ENCODE measurements around the gene E2F4. TPM values are rescaled to one million over a fixed set of nuclear protein-coding genes. Genes with fewer than 3 reads are reported as not detected.

The E2F4 gene
- total RNA-seq, 2 donors from 2014 or later: 71.7 to 104 TPM

DNA sequence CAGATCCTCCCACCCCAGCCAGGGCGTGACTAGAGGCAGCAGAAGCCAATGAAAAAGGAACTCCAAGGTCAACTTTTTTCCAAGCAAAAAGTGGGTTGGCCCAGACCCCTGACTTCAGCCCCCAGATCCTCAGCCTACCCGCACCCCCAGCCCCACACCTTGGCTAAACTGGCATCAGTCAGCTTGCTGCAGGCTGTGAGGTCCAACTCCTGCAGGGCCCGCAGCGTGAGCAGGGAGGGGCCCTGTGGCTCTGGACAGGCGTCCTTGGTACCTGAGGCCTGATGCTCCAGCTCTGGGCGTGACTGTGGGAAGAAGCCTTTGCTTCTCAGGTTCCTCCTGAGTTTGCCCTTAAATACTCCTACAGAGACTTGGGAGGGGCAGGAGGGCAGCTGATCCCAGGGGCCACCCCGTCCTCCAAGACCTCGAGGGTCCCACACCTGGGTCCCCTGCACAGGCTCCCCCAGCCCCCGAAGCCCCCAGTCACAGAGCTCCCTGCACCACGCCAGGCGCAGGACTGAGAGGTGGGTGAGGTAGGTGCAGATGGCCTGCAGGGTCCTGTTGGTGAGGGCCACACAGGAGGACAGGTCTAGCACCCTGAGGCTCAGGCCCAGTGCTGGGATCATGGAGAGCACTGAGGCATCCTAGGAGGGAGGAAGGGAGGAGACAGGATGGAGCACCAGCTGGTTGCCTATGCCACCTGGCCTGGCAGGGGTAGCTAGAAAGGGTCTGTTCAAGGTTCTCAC lies 16.4 kb downstream of the E2F4 start:
- no peak for DNase-seq (ENCODE audit: low spot score in 2 of 2)
- Mint-ChIP-seq H3K9me3 (no peaks in the 10 kb centered on the region), H3K27ac (peak overlapping the region in 1 of 2 donors; percentile 20), H3K36me3 (no peaks in the 10 kb centered on the region)
- no peak for ATAC-seq

DNA sequence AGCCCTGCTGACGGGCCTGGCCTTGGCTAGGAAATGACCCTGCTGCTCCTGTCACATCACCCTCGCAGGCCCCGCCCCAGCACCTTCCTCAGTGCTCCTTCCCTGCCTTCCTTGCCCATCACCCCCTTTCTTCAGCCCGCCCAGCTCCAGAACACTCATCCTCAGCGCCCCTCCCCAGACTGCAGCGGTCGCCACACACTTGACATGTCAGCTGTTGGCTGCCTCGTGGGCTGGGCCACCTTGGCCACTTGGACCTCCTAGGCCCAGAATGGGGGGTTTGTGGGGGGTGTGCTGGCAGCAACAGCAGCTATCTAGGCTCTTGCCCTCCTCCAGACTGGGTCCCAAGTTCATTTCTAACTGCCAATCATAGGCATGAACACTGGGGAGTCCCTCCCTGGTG lies 17.6 kb downstream of the E2F4 start:
- ATAC-seq (no peak), DNase-seq (ENCODE audit: low spot score in 2 of 2) (no peak)
- Mint-ChIP-seq H3K9me3 (no peaks in the 10 kb centered on the region), H3K36me3 (no peaks in the 10 kb centered on the region), H3K27ac (no peak overlapping the region)

DNA sequence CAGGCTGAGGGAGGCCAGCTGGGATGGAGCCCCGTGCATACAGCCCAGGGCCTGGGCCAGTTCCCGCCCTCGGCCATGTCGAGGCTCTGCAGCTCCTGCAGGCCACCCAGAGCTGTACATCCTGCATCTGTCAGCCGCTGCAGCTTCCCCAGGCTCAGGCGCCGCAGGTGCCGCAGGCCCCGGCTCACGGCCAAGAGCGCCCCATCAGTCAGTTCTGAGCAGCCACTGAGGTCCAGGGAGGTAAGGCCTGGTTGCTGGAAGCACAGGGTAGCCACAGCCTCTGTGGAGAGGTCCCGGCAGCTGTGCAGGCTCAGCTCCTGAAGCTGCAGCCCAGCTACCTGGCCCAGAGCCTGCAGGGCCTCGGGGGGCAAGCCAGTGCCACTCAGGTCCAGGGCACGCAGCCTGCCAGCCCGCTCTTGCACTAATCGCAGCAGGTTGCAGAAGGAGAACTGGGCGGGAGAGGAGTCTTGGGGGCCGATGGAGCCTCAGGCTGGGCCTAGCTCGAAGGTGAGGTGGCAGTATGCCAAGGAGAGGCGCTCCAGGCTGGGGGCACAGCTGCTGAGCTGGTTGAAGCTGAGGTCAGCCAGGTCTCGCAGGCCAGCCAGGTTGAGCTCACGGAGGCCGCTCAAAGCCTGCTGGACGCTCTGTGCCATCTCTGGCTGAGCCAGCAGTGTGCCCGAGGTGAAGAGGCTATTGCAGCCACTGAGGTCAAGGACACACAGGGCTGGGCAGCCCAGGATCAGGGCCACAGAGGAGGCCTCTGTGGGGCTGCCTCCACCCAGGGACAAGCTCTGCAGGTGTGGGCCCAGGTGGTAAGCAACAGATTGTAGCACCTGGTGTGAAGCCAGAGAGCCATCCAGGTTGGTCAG lies 18.3 kb downstream of the E2F4 start:
- H3K36me3 Mint-ChIP-seq: no peaks in the 10 kb centered on the region
- no peak for ATAC-seq
- H3K9me3 Mint-ChIP-seq: no peaks in the 10 kb centered on the region
- no peak for DNase-seq (ENCODE audit: low spot score in 2 of 2)
- H3K27ac Mint-ChIP-seq: peak overlapping the region in 1 of 2 donors; percentile 77

DNA sequence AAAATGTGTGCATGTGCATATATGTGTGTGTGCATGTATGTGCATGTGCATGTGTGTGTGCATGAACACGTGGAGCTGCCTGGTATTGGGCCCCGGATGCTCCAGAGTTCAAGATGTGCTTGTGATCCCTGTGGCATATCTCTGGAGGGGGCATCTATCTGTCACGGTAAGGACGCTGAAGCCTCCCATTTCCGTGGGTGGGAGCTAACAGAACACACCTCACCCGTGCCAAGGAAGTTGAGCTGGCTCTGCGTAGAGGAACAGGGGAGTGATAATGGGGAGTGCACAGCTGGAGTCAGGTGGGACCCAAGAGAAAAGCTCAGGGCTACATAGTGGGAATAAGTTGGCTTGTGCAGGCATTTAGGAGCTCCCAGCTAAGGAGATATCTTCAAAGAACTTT lies 19.7 kb downstream of the E2F4 start:
- no peak overlapping the region for H3K27ac Mint-ChIP-seq
- ATAC-seq: no peak

DNA sequence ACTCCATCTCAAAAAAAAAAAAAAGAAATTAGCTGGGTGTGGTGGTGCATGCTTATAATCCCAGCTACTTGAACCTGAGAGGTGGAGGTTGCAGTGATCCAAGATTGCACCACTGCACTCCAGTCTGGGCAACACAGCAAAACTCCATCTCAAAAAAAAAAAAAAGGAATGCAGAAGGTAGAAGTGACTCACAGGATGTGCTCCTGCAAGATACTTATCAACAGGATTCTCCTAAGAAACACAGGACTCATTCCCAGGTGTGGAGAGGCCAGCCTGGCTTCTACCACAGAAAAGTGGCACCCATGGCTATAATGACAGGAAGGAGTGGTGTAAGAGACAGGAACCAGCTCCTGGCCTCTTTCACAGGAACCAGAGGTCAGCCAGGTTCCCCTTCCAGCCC lies 20.8 kb downstream of the E2F4 start:
- no peaks in the 10 kb centered on the region for H3K9me3 Mint-ChIP-seq
- no peak for ATAC-seq
- no peaks in the 10 kb centered on the region for H3K36me3 Mint-ChIP-seq

More for the DNA sequence above, 19.7 kb downstream of the E2F4 start:
- H3K9me3 Mint-ChIP-seq: no peaks in the 10 kb centered on the region
- no peak for DNase-seq (ENCODE audit: low spot score in 2 of 2)
- H3K36me3 Mint-ChIP-seq: no peaks in the 10 kb centered on the region

DNA sequence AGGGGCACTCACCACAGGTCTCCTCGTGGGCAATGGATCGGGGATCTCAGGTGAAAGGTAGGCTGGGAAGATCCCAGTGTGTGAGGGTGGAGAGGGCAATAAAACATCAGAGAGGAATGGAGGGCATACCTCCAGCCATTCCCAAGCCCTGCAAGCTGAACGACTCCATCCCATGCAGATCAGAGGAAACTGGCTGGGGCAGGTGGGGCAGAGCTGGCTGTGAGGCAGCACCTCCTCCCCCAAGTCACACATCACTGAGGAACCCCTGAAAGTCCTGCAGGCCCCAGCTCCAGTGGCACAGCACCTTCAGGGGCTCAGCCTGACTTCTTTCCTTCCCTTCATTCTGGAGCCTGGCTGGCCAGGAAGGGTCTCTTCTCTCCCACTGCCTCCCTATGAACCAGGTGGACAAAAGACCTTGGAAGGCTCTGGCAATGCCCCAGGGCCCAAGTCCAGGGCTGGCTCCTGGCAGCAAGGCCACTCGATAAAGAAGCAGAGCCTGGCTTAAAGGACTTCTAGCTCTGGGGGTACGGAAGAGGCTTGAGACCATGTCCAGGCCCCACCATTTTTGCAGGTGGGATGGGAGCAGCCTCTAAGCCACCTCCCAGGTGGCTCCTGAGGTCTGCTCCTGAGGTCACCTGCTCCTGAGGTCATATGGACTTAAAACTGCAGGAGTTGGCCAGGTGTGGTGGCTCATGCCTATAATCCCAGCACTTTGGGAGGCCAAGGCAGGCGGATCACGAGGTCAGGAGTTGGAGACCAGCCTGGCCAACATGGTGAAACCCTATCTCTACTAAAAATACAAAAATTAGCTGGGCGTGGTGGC lies 21.5 kb downstream of the E2F4 start:
- DNase-seq (ENCODE audit: low spot score in 2 of 2): no peak
- no peaks in the 10 kb centered on the region for H3K9me3 Mint-ChIP-seq
- peak overlapping the region in 1 of 2 donors; percentile 46 for H3K27ac Mint-ChIP-seq
- no peaks in the 10 kb centered on the region for H3K36me3 Mint-ChIP-seq
- ATAC-seq: no peak

More for the DNA sequence above, 20.8 kb downstream of the E2F4 start:
- H3K27ac Mint-ChIP-seq: peak overlapping the region in 1 of 2 donors; percentile 46
- no peak for DNase-seq (ENCODE audit: low spot score in 2 of 2)

DNA sequence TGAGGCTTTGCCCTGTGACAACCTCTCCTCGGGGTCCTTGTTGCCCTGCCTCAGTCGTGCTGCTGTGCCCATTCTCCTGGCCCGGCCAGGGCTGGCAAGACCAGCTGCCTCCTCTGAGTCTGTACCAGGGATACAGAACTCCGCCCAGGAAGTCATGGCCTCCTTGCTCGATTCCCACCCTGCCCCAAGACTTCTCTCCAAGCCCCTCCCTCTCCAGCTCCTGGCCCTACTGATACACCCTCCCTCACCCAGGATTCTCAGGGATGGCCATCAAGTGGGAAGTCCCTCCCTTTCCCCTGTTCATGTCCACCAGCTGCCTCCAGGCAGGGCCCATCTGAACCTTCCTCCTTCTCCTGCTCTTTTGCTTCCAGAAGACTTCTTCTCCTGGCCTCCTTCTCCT lies 23.8 kb downstream of the E2F4 start:
- ATAC-seq (no peak), DNase-seq (ENCODE audit: low spot score in 2 of 2) (no peak)
- H3K36me3 Mint-ChIP-seq: no peaks in the 10 kb centered on the region
- H3K27ac Mint-ChIP-seq: peak overlapping the region; percentile 15 to 52
- H3K9me3 Mint-ChIP-seq: no peaks in the 10 kb centered on the region

DNA sequence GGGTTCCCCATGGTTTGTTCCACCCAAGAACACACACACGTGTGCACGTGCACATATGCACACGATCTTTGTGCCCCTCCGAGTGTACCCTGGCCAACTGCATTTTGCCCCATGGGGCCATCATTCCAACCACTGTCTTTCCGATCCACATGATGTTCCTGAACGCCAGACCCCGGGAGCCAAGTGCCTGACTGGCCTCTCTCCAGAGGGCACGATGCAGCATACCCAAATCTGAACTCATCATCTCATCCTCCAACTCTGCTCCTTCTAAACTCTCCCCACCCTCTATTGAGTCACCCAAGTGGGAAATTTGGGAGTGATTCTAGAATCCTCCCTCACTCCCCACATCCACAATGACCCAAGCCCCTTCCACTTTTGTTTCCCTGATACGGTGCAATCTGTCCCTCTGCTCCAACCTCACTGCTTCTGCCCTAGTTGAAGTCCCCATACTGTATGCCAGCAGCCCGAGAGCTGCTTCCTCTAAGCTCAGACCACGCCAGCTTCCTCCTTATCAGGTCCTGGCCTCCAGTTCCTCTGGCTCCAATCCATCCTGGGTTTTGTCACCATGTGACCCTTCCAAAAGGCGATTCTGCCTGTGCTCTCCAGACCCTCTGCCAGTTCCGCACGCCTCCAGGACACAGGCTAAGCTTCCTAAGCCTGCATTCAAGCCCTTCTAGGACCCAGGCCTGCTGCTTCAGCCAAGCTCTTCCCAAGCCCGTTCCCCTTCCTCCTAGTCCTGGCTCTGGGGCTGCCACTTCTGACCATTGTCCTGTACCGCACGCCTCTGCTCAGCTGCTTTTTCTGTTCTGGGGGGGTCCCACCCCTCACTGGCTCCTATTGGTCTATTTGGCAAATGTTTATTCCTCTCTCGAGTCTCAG lies 24.9 kb downstream of the E2F4 start:
- peak overlapping the region; percentile 26 to 75 for H3K27ac Mint-ChIP-seq
- DNase-seq (ENCODE audit: low spot score in 2 of 2) (no peak), ATAC-seq (no peak)
- H3K36me3 Mint-ChIP-seq: no peaks in the 10 kb centered on the region
- H3K9me3 Mint-ChIP-seq: no peaks in the 10 kb centered on the region

DNA sequence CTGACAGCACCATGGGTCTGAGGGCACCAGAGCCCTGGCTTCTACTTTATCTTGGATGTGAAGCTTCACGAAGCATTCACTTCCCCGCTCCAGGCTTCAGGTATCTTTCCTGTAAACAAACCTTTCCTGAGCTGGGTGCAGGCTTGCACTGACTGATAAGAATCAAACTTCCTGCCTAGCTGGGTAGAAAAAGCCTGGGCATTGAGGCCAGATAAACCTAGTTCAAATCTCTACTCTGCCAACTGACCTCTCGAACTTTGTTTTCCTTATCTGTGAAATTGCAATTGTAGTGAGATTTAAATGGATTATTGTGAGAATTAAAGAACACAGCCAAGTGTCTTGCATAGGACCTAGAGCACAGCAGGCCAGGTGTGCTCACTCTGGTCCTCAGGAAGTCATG lies 32.0 kb downstream of the E2F4 start:
- Mint-ChIP-seq H3K9me3 (no peaks in the 10 kb centered on the region), H3K27ac (peak overlapping the region; percentile 22 to 55), H3K36me3 (peaks cover 14 to 23% of the 10 kb centered on the region in 2 donors)
- ATAC-seq: no peak
- no peak for DNase-seq (ENCODE audit: low spot score in 2 of 2)

DNA sequence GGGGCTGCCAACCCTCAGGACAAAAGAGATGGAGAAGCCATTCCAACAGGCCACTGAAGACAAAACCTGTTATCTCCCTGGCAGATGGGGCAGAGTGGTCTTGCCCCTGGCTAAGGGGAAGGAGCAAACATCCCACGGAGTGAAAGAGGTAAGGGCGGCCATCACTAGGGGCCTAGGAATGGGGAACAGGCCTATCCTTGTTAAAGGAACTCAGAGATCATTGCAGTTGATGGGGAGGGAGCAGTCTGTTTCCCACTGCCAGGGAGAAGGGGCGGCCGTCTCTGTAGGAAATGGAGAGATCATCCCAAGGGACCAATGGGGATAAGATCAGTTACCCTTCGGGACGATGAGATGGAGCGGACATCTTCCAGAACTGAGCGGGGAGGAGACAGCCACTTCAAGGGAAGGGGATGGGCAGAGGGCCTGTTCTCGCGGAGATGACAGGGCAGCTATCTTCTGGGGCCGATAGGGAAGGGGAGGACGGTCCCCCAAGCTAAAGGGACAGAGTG lies 34.4 kb downstream of the E2F4 start:
- no peak for DNase-seq (ENCODE audit: low spot score in 2 of 2)
- no peak for ATAC-seq
- no peaks in the 10 kb centered on the region for H3K9me3 Mint-ChIP-seq
- H3K27ac Mint-ChIP-seq: peak overlapping the region; percentile 95 to 96
- peaks cover 14 to 31% of the 10 kb centered on the region in 2 donors for H3K36me3 Mint-ChIP-seq

DNA sequence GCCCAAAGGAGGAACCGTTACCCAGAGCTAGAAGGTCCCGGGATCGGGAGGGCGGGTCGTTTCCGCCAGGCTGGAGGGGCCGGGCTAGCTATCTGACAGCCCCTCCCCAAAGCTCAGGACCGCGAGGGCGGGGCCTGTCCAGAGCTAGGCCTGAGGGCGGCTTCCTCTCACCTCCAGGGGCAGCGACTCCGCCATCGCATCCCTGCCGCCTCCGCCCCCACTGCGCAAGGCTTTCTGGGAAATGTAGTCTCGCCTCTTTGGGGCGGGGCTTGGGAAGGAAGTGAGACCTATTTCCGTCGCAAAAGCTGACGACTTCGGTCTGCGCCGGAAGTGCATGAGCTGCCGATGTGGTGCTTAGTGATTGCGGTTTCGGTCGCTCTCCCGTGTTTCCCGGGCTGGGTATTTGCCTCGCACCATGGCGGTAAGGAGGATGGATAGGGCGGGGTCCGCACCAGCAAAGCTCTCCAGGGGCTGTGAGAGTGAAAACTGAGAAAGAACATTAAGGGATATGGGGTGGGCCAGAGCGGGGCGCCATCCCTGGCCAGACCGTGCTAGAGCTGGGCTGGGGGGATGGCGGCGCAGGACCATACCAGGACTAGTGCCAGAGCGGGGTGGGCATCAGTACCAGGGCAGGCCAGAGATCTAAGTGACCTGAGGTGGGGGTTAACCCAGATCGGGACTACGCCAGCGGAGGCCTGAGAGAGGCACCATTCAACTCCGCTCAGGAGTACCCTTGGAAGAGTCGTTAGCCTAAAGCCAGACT lies 35.0 kb downstream of the E2F4 start, which contains the start of gene TMEM208:
Gene TMEM208 (plus strand): TSS at position 327 of the 763 bp plus-strand sequence. CDS start 89 bp downstream, at position 416.
- Mint-ChIP-seq H3K27ac (peak within 1 kb of the TSS; percentile 96 to 99), H3K9me3 (no peaks in the 10 kb centered on the region), H3K36me3 (peaks cover 14 to 31% of the 10 kb centered on the region in 2 donors)
- ATAC-seq: peak; percentile 96 to 98
- peak; percentile 98 to 99 for DNase-seq (ENCODE audit: low spot score in 2 of 2)

DNA sequence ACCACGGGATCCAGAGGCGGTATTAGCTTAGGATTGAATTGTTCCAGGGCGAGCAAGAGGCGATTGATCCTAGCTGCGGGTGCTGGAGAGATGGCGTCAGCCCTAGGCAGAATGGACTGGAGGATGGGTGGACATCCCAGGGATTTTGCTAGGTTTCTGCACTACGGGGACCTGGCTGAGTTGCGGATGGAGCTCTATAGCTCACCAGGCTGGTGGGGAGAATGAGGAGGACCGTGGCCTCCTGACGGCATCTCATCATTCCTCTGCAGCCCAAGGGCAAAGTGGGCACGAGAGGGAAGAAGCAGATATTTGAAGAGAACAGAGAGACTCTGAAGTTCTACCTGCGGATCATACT lies 35.6 kb downstream of the E2F4 start:
- ATAC-seq (no peak), DNase-seq (ENCODE audit: low spot score in 2 of 2) (no peak)
- H3K36me3 Mint-ChIP-seq: peaks cover 14 to 31% of the 10 kb centered on the region in 2 donors
- H3K27ac Mint-ChIP-seq: peak overlapping the region; percentile 96 to 99
- no peaks in the 10 kb centered on the region for H3K9me3 Mint-ChIP-seq

DNA sequence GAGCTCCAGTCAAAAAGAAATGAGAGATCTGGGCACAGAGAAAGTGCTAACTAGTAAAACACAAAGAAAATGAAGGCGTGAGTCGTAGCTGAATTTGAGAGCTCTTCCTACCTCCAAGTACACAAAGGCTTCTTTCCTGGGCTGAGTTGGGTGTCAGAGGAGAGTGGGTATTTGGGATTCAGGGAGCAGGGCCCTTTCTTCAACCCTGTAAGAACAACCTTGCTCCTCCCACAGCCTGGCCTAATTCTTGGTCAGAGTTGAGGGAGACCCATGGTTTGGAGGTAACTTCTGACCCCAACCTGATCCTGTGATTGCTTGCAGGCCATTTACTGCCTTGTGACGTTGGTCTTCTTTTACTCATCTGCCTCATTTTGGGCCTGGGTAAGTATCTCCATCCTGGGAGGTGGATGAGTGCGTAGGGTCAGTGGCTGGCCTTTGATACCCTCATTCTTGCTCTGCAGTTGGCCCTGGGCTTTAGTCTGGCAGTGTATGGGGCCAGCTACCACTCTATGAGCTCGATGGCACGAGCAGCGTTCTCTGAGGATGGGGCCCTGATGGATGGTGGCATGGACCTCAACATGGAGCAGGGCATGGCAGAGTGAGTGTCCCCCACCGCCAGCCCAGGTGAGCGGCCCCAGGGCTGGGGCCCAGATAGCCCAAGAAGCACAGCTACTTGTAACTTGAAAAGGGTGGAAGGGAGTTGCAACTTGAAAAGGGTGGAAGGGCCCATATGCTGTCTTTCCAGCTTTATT lies 36.3 kb downstream of the E2F4 start:
- ATAC-seq (no peak), DNase-seq (ENCODE audit: low spot score in 2 of 2) (no peak)
- H3K9me3 Mint-ChIP-seq: no peaks in the 10 kb centered on the region
- H3K36me3 Mint-ChIP-seq: peaks cover 14 to 32% of the 10 kb centered on the region in 2 donors
- H3K27ac Mint-ChIP-seq: peak overlapping the region; percentile 96 to 99

DNA sequence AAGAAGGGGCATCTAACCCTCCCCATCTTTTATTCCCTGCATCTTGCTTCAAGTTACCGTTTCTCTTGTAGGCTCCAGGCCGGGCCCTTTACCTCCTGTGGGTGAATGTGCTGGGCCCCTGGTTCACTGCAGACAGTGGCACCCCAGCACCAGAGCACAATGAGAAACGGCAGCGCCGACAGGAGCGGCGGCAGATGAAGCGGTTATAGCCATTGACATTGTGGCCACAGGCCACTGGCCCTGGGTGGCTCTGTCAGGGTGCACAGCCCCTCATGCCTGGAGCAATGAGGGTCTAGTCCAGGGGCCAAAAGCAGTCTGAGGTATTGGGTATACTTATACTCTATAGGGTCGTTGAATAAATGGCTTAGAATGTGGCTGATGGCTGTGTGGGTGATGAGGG lies 37.0 kb downstream of the E2F4 start:
- no peak for DNase-seq (ENCODE audit: low spot score in 2 of 2)
- ATAC-seq: no peak
- Mint-ChIP-seq H3K27ac (peak overlapping the region in 1 of 2 donors; percentile 96), H3K36me3 (peaks cover 14 to 37% of the 10 kb centered on the region in 2 donors), H3K9me3 (no peaks in the 10 kb centered on the region)
